Activated naive CD4-positive, alpha-beta T cell treated with anti-CD3 and anti-CD28 coated beads, Interleukin-2, amount 50 U/mL, for 24 hours (primary cell): ENCODE measurements around the gene SZT2.
"Not testable (repeated sequence)": the region's sequence is repeated elsewhere in the genome, so short reads cannot be mapped to it uniquely, and the experiment has no call there.

Source experiments
- H3K27ac Mint-ChIP-seq: one replicate; pipeline ENCODE4 v1.8.0; 2021; ENCODE audit warnings: mild to moderate bottlenecking, mixed read lengths
- H3K27me3 Mint-ChIP-seq: one replicate; pipeline ENCODE4 v1.8.0; 2021; ENCODE audit warnings: mixed read lengths
- H3K36me3 Mint-ChIP-seq: one replicate; pipeline ENCODE4 v1.8.0; 2021; ENCODE audit warnings: mixed read lengths
- H3K4me1 Mint-ChIP-seq: one replicate; pipeline ENCODE4 v1.8.0; 2021; ENCODE audit warnings: mixed read lengths
- H3K4me3 Mint-ChIP-seq: one replicate; pipeline ENCODE4 v1.8.0; 2021; ENCODE audit warnings: mild to moderate bottlenecking, mixed read lengths
- H3K9me3 Mint-ChIP-seq: one replicate; pipeline ENCODE4 v1.8.0; 2021; ENCODE audit warnings: mixed read lengths

SZT2 gene

GRCh38 chr1:43357251-43357650 lies 32.4 kb upstream of the SZT2 start:
- Mint-ChIP-seq H3K9me3 (no peaks in the 10 kb centered on the region), H3K27ac (no peak overlapping the region), H3K4me1 (peaks cover 20% of the 10 kb centered on the region), H3K27me3 (no peaks in the 10 kb centered on the region), H3K36me3 (peaks cover 2% of the 10 kb centered on the region), H3K4me3 (no peak overlapping the region)

GRCh38 chr1:43358121-43358745 lies 31.5 kb upstream of the SZT2 start:
- Mint-ChIP-seq H3K27me3 (no peaks in the 10 kb centered on the region), H3K4me3 (peak overlapping the region; percentile 91), H3K27ac (peak overlapping the region; percentile 95), H3K4me1 (peaks cover 15% of the 10 kb centered on the region), H3K36me3 (peaks cover 2% of the 10 kb centered on the region), H3K9me3 (no peaks in the 10 kb centered on the region)

GRCh38 chr1:43358746-43359693 lies 30.7 kb upstream of the SZT2 start, which contains the start of gene CDC20:
Gene CDC20 (plus strand): TSS chr1:43358981. CDS start chr1:43359216, 235 bp downstream.
- no peaks in the 10 kb centered on the region for H3K9me3 Mint-ChIP-seq
- peaks cover 2% of the 10 kb centered on the region for H3K36me3 Mint-ChIP-seq
- peaks cover 15% of the 10 kb centered on the region for H3K4me1 Mint-ChIP-seq
- peak within 1 kb of the TSS; percentile 95 for H3K27ac Mint-ChIP-seq
- H3K4me3 Mint-ChIP-seq = peak within 1 kb of the TSS; percentile 91
- H3K27me3 Mint-ChIP-seq = no peaks in the 10 kb centered on the region

GRCh38 chr1:43359696-43360095 lies 30.0 kb upstream of the SZT2 start:
- Mint-ChIP-seq H3K4me3 (peak overlapping the region; percentile 91), H3K4me1 (peaks cover 15% of the 10 kb centered on the region), H3K9me3 (no peaks in the 10 kb centered on the region), H3K36me3 (peaks cover 3% of the 10 kb centered on the region), H3K27me3 (no peaks in the 10 kb centered on the region), H3K27ac (no peak overlapping the region)

GRCh38 chr1:43360616-43361015 lies 29.1 kb upstream of the SZT2 start:
- Mint-ChIP-seq H3K27ac (no peak overlapping the region), H3K9me3 (no peaks in the 10 kb centered on the region), H3K27me3 (no peaks in the 10 kb centered on the region), H3K4me1 (peaks cover 23% of the 10 kb centered on the region), H3K36me3 (peaks cover 3% of the 10 kb centered on the region), H3K4me3 (no peak overlapping the region)

GRCh38 chr1:43363283-43363934 lies 26.3 kb upstream of the SZT2 start:
- Mint-ChIP-seq H3K36me3 (peaks cover 3% of the 10 kb centered on the region), H3K27me3 (no peaks in the 10 kb centered on the region), H3K9me3 (no peaks in the 10 kb centered on the region), H3K4me1 (peaks cover 24% of the 10 kb centered on the region), H3K27ac (no peak overlapping the region), H3K4me3 (no peak overlapping the region)

GRCh38 chr1:43363935-43364525 lies 25.7 kb upstream of the SZT2 start:
- Mint-ChIP-seq H3K27ac (peak overlapping the region; percentile 42), H3K27me3 (no peaks in the 10 kb centered on the region), H3K4me1 (peaks cover 30% of the 10 kb centered on the region), H3K36me3 (peaks cover 3% of the 10 kb centered on the region), H3K9me3 (no peaks in the 10 kb centered on the region), H3K4me3 (no peak overlapping the region)

- Mint-ChIP-seq H3K36me3 (peaks cover 3% of the 10 kb centered on the region), H3K4me3 (peak overlapping the region; percentile 90), H3K9me3 (no peaks in the 10 kb centered on the region), H3K4me1 (peaks cover 27% of the 10 kb centered on the region), H3K27me3 (no peaks in the 10 kb centered on the region), H3K27ac (peak overlapping the region; percentile 69)
Measured at GRCh38 chr1:43365678-43366077, 24.0 kb upstream of the SZT2 start.

- peak overlapping the region; percentile 69 for H3K27ac Mint-ChIP-seq
- H3K36me3 Mint-ChIP-seq = peaks cover 3% of the 10 kb centered on the region
Measured at GRCh38 chr1:43366179-43366578, 23.5 kb upstream of the SZT2 start.

GRCh38 chr1:43366601-43367025 lies 23.1 kb upstream of the SZT2 start:
- Mint-ChIP-seq H3K27me3 (no peaks in the 10 kb centered on the region), H3K27ac (peak overlapping the region; percentile 96), H3K36me3 (peaks cover 3% of the 10 kb centered on the region), H3K9me3 (no peaks in the 10 kb centered on the region), H3K4me1 (peaks cover 36% of the 10 kb centered on the region), H3K4me3 (peak overlapping the region; percentile 90)

More at GRCh38 chr1:43366179-43366578, 23.5 kb upstream of the SZT2 start:
- Mint-ChIP-seq H3K9me3 (no peaks in the 10 kb centered on the region), H3K27me3 (no peaks in the 10 kb centered on the region), H3K4me1 (peaks cover 32% of the 10 kb centered on the region), H3K4me3 (peak overlapping the region; percentile 90)

GRCh38 chr1:43367026-43367903 lies 22.4 kb upstream of the SZT2 start:
- peaks cover 36% of the 10 kb centered on the region for H3K4me1 Mint-ChIP-seq
- peak overlapping the region; percentile 96 for H3K27ac Mint-ChIP-seq

GRCh38 chr1:43367904-43368645 lies 21.6 kb upstream of the SZT2 start, which contains the start of gene ELOVL1:
Gene ELOVL1 (minus strand): TSS chr1:43368011. CDS start chr1:43365609, 2,402 bp downstream.
- H3K27ac Mint-ChIP-seq = peak within 1 kb of the TSS; percentile 96
- no peaks in the 10 kb centered on the region for H3K9me3 Mint-ChIP-seq
- peaks cover 36% of the 10 kb centered on the region for H3K4me1 Mint-ChIP-seq
- no peaks in the 10 kb centered on the region for H3K27me3 Mint-ChIP-seq
- peaks cover 3% of the 10 kb centered on the region for H3K36me3 Mint-ChIP-seq
- H3K4me3 Mint-ChIP-seq = peak within 1 kb of the TSS; percentile 94

More at GRCh38 chr1:43367026-43367903, 22.4 kb upstream of the SZT2 start:
- H3K4me3 Mint-ChIP-seq = peak overlapping the region; percentile 90
- no peaks in the 10 kb centered on the region for H3K27me3 Mint-ChIP-seq
- peaks cover 3% of the 10 kb centered on the region for H3K36me3 Mint-ChIP-seq
- H3K9me3 Mint-ChIP-seq = no peaks in the 10 kb centered on the region

GRCh38 chr1:43368646-43369020 lies 21.1 kb upstream of the SZT2 start:
- Mint-ChIP-seq H3K9me3 (no peaks in the 10 kb centered on the region), H3K4me3 (peak overlapping the region; percentile 94), H3K4me1 (peaks cover 36% of the 10 kb centered on the region), H3K27ac (peak overlapping the region; percentile 88), H3K36me3 (peaks cover 3% of the 10 kb centered on the region), H3K27me3 (no peaks in the 10 kb centered on the region)

- not testable (repeated sequence) for H3K36me3 Mint-ChIP-seq, H3K27ac Mint-ChIP-seq, H3K4me3 Mint-ChIP-seq, H3K9me3 Mint-ChIP-seq, H3K27me3 Mint-ChIP-seq
- peaks cover 36% of the 10 kb centered on the region for H3K4me1 Mint-ChIP-seq
Measured at GRCh38 chr1:43369779-43370178, 19.9 kb upstream of the SZT2 start.
